Epithelial cell of proximal tubule (primary cell): ENCODE data around the gene SRP9. TPM values are rescaled to one million over a fixed set of nuclear protein-coding genes. Genes with fewer than 3 reads are reported as not detected.

ENCODE experiments used
- DNase-seq: peaks from one replicate; pipeline ENCODE4 v3.0.0-alpha.2; 2011; ENCODE audit warnings: low read depth
- H3K4me3 ChIP-seq: 2 replicates; pipeline ENCODE4 v1.5.1; 2011; ENCODE audit warnings: low read depth, mild to moderate bottlenecking, low read length
- CTCF ChIP-seq: conservative IDR thresholded peaks from 2 replicates; pipeline ENCODE4 v1.5.1; 2012; ENCODE audit warnings: low read depth, mild to moderate bottlenecking, low read length
- total RNA-seq: library from RNA; depleted of rRNA; stranded (reverse); fragments of >200 nt; gene quantifications from 2 replicates; pipeline ENCODE4 v1.2.3, GENCODE V29; 2015

SRP9 gene
- total RNA-seq, 1 donor from 2014 or later = 313 TPM

DNA sequence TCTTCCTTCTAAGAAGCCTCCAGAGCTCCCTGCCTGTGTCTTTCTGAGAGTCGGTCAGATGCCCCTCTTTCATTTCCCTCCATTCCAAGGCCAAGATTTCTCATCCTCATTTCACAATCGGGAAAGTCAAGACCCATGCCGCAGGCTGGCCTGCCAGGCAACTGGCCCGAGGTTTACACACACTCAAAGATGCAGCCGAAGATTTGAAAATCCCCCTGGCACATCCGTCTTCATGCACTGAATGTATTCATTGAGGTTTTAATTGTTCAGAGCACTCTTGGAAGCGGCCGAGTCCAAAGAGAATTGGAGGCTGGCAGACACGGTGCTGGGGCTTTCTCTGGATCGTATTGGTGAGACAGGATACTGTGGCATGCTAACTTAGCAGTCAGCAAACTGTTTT lies 29.1 kb upstream of the SRP9 start:
- DNase-seq = no peak
- TF ChIP-seq CTCF = no peak
- no peak overlapping the region for H3K4me3 ChIP-seq

DNA sequence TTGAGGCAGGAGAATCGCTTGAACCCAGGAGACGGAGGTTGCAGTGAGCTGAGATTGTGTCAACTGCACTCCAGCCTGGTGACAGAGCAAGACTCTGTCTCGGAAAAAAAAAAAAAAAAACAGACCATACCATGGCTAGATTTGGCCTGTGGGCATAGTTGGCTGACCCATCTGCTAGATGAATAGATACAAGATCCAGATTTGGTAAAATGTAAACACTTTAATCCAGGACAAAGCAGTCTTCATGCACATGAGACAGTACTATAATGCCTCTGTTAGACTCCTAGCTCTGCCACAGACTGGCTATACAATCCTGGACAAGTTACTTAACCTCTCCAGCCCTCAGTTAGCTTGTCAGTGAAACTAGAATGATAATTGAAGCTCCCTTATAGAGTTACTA lies 27.9 kb upstream of the SRP9 start:
- H3K4me3 ChIP-seq = no peak overlapping the region
- DNase-seq = no peak
- no peak for TF ChIP-seq CTCF

DNA sequence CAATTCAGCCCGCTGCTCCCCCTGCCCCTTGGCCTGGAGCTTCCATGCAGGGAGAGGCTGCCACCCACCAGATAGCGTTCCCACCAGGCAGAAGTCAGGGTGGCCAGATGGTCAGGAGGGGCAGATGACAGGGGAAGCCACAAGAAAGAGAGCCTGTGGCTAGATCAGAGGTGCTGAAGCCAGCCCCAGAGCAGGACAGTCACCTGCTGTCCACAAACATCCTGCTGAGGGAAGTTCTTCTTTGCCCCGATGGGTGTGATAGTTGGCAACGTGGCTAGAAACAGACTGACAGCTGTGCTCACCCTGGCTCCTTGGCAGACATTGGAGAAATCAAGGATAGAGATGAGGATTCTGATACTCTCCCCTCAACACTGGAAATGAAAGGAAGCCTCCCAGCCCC lies 27.2 kb upstream of the SRP9 start:
- TF ChIP-seq CTCF = no peak
- no peak overlapping the region for H3K4me3 ChIP-seq
- no peak for DNase-seq

GRCh38 chr1:225750875-225751824 lies 26.5 kb upstream of the SRP9 start:
- DNase-seq = no peak
- no peak overlapping the region for H3K4me3 ChIP-seq
- no peak for TF ChIP-seq CTCF

DNA sequence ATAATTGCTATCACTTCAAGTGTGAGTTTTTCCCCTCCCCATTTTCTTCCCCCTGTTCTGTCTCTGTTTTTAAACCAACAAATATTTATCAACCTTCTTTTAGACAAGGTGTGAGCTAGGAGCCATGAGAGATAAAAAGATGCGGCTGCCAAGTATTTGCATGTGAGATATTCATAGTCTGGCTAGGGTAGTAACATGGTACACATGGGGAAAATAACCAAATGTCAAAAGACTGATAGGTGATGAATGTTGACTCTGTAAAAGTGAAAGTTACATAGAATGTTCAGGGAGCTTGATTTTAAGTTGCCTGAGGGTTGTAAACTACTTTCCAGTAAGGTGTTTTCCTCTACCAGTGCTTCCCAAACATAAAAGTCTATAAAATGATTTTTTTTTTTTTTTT lies 25.4 kb upstream of the SRP9 start:
- TF ChIP-seq CTCF = no peak

GRCh38 chr1:225754940-225755641 lies 22.5 kb upstream of the SRP9 start:
- no peak for DNase-seq
- no peak for TF ChIP-seq CTCF
- no peak overlapping the region for H3K4me3 ChIP-seq

More for the DNA sequence above, 25.4 kb upstream of the SRP9 start:
- no peak overlapping the region for H3K4me3 ChIP-seq
- no peak for DNase-seq
